ENCODE measurements around the gene HLA-DMA. TPM values are rescaled to one million over a fixed set of nuclear protein-coding genes. Genes with fewer than 3 reads are reported as not detected.

The HLA-DMA gene
- total RNA-seq, 2 experiments from 2014 or later: 16.2 TPM

DNA sequence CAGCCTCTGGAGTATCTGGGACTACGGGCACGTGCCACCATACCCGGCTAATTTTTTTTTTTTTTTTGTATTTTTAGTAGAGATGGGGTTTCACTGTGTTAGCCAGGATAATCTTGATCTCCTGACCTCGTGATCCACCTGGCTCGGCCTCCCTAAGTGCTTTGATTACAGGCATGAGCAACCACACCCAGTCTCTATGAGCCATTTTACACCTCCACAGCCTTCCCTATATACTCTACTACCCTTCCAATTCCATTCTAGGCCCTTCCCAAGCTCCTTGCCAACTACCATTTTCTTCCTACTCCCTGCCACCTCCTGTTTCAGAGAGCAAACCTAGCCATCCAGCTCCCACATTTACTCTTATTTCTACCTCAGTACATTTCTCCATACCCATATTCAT, 7.7 kb upstream of the HLA-DMA start:
- H3K4me3 Mint-ChIP-seq: no peak overlapping the region
- TF ChIP-seq, protein P1, sequence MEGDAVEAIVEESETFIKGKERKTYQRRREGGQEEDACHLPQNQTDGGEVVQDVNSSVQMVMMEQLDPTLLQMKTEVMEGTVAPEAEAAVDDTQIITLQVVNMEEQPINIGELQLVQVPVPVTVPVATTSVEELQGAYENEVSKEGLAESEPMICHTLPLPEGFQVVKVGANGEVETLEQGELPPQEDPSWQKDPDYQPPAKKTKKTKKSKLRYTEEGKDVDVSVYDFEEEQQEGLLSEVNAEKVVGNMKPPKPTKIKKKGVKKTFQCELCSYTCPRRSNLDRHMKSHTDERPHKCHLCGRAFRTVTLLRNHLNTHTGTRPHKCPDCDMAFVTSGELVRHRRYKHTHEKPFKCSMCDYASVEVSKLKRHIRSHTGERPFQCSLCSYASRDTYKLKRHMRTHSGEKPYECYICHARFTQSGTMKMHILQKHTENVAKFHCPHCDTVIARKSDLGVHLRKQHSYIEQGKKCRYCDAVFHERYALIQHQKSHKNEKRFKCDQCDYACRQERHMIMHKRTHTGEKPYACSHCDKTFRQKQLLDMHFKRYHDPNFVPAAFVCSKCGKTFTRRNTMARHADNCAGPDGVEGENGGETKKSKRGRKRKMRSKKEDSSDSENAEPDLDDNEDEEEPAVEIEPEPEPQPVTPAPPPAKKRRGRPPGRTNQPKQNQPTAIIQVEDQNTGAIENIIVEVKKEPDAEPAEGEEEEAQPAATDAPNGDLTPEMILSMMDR (IDR thresholded peaks at IDR 0.05): no peak
- ATAC-seq (no peak), DNase-seq (no peak)
- CTCF ChIA-PET: interaction anchor here (2.0 to 4.5 kb wide), 4 partner anchors 7 to 26 kb away, joined by 5 to 74 read pairs (median 28); partner anchors contain the start of gene HLA-DMA
- no peak overlapping the region for H3K27ac Mint-ChIP-seq
- no peaks in the 10 kb centered on the region for H3K9me3 Mint-ChIP-seq
- no peaks in the 10 kb centered on the region for H3K27me3 Mint-ChIP-seq
- POLR2A ChIA-PET: interaction anchor here (30.4 kb wide), 1 partner anchor 17 kb away, joined by 852 read pairs; the partner anchor contains the start of gene BRD2
- H3K36me3 Mint-ChIP-seq (ENCODE audit: low read depth): peaks cover 9% of the 10 kb centered on the region
- intact Hi-C loops (cut with micrococcal nuclease): no loop called here
- peaks cover 44% of the 10 kb centered on the region for H3K4me1 Mint-ChIP-seq (ENCODE audit: low read depth)

DNA sequence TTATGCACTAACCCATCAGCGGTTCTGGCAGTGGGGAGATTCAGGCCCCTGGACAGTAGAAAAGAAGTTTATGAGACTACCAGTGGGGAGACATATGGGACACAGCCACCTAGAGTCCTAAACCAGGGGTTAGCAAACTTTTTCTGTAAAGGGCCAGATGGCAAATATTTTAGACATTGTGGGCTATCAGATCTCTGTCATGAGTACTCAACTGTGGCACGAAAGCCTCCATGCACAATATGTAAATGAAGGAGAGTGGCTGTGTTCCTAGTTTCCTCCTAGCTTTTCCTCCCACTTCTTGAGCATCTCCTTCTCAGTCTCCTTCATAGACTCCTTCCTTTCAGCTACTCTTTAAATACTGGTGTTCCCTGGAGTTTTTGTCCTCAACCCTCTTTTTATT, 3.3 kb upstream of the HLA-DMA start:
- Mint-ChIP-seq H3K36me3 (ENCODE audit: low read depth) (no peaks in the 10 kb centered on the region), H3K27ac (no peak overlapping the region), H3K4me1 (ENCODE audit: low read depth) (peaks cover 44% of the 10 kb centered on the region), H3K4me3 (no peak overlapping the region), H3K27me3 (no peaks in the 10 kb centered on the region), H3K9me3 (no peaks in the 10 kb centered on the region)
- intact Hi-C loops (cut with micrococcal nuclease): no loop called here
- ATAC-seq: no peak
- ChIA-PET CTCF (interaction anchor here (1.1 to 11.2 kb wide), 8 partner anchors 7 to 117 kb away, joined by 3 to 372 read pairs (median 57); partner anchors contain the start of genes BRD2, HLA-DMB and TAP2), POLR2A (interaction anchor here (3.3 to 30.4 kb wide), 2 partner anchors 13 to 21 kb away, joined by 18 to 852 read pairs; partner anchors contain the start of gene BRD2)
- TF ChIP-seq, protein P1 (IDR thresholded peaks at IDR 0.05): no peak
- DNase-seq: no peak

DNA sequence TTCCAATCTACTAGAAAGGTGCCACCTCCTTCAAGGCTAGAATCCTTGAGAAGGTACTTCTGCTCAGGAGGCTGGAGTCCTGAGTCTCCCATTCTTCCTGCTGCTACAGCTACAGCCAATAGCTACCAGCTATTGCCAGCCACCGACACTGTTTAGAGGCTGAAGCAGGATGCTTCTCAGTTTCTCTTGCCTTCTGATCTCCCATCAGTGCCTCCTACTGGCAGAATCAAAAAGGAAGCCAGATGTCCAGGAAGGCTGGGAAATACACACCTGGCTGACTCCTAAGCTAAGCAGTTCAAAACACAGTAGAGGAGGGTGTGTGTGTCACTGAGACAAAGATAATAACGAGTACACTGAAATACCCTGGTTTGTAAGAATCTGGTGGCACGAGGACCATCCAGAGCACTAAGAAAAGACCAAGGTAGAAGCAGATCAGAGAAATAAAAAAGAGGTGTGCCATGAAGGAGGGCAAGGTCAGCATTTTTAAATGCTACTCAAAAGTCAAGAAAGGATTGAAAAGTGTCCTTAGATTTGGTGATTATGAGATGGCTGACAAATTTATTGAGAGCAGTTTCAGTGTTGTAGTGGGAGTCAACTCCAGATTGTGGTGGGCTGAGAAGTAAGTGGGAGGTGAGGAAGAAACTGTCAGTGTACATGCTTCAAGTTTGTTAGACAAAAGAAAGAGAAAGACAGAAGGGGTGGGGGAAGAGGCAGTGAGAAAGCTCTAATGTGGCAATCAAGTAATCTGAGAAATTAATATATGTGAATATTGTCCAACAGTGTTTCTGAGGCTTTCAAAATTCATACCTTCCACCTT, 2.3 kb upstream of the HLA-DMA start:
- peaks cover 46% of the 10 kb centered on the region for H3K4me1 Mint-ChIP-seq (ENCODE audit: low read depth)
- peak; percentile 50 for DNase-seq
- intact Hi-C loops (cut with micrococcal nuclease): loop anchor here (5.0 kb wide), 1 partner anchor 63 kb away; no protein-coding TSS in a partner anchor
- H3K36me3 Mint-ChIP-seq (ENCODE audit: low read depth): no peaks in the 10 kb centered on the region
- ATAC-seq: peak; percentile 19
- no peak overlapping the region for H3K4me3 Mint-ChIP-seq
- H3K27ac Mint-ChIP-seq: peak overlapping the region; percentile 52
- TF ChIP-seq, protein P1 (IDR thresholded peaks at IDR 0.05): peak; percentile 68
- H3K27me3 Mint-ChIP-seq: no peaks in the 10 kb centered on the region
- H3K9me3 Mint-ChIP-seq: no peaks in the 10 kb centered on the region
- CTCF ChIA-PET: interaction anchor here (0.6 to 11.2 kb wide), 20 partner anchors 7 to 321 kb away, joined by 3 to 372 read pairs (median 15); partner anchors contain the start of genes BRD2, HLA-DMB, HLA-DPA1 and TAP2
- POLR2A ChIA-PET: interaction anchor here (3.3 to 30.4 kb wide), 2 partner anchors 12 to 22 kb away, joined by 18 to 852 read pairs; partner anchors contain the start of gene BRD2

DNA sequence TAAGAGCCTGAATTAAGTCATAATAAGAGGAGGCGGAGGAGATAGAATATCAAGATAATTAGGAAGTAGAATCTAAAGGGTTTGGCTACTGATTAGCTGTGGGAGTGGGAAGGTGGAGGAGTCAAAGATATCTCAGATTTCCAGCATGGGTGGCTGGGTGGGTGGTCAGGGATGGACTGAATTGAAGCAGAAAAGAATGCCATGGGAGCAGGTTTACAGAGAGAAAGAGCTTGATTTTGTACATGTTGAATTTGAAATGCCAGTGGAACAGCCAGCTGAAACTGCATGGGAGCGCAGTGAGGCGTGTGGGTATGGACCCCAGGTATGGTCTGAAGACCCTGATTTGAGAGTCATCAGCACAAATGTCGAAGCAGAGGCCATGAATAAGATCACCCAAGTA, 1.4 kb upstream of the HLA-DMA start:
- intact Hi-C loops (cut with micrococcal nuclease): loop anchor here (5.0 kb wide), 1 partner anchor 62 kb away; no protein-coding TSS in a partner anchor
- no peak for ATAC-seq
- DNase-seq: no peak
- ChIA-PET CTCF (interaction anchor here (0.6 to 11.2 kb wide), 24 partner anchors 8 to 123 kb away, joined by 3 to 372 read pairs (median 11); partner anchors contain the start of genes BRD2, HLA-DMB, HLA-DPA1 and TAP2), POLR2A (interaction anchor here (0.7 to 30.4 kb wide), 5 partner anchors 9 to 101 kb away, joined by 3 to 852 read pairs (median 3); partner anchors contain the start of genes BRD2, PSMB9 and TAP1)
- Mint-ChIP-seq H3K4me1 (ENCODE audit: low read depth) (peaks cover 54% of the 10 kb centered on the region), H3K27me3 (no peaks in the 10 kb centered on the region), H3K27ac (no peak overlapping the region), H3K4me3 (no peak overlapping the region), H3K36me3 (ENCODE audit: low read depth) (no peaks in the 10 kb centered on the region), H3K9me3 (no peaks in the 10 kb centered on the region)
- TF ChIP-seq, protein P1 (IDR thresholded peaks at IDR 0.05): no peak

All from activated CD8-positive, alpha-beta T cell treated with anti-CD3 and anti-CD28 coated beads for 36 hours (primary cell).